ENCODE data around the gene KIF4A.

The KIF4A gene

DNA sequence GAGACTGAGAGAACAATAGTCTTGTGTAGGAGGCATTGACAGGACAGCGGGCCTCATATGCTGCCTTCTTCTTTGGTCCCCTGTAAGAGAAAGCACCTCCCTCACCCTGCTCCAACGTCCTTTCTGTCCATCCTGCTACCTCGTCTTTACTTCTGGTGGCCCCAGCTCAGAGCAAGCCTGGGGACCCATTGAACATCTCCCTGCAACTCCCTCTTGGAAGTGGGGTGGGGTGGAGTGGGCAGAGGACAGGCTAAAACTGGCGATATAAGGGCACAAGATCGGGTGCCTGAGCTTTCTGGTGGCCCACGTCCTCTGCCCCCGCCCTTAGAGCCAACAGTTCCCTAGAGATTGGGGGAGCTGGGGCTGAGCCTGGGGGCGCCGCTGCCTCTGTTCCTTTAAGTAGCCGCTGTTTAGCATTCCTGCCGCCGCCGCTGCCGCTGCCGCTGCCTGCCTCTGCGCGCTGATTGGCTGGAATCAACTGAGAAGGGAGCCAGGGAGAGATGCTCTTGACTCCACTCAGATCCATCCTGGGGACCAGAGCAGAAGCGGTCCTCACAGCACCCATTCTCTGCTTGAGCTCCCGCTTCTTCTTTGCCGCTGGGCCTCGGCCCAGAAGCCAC, 154.5 kb downstream of the KIF4A start, which contains the start of gene DLG3:
DLG3 (plus strand) TSS at position 510 of the 620 bp plus-strand sequence. CDS start 367 bp downstream, outside the sequence.
- DNase-seq (ENCODE audit: low read depth), result no peak

DNA sequence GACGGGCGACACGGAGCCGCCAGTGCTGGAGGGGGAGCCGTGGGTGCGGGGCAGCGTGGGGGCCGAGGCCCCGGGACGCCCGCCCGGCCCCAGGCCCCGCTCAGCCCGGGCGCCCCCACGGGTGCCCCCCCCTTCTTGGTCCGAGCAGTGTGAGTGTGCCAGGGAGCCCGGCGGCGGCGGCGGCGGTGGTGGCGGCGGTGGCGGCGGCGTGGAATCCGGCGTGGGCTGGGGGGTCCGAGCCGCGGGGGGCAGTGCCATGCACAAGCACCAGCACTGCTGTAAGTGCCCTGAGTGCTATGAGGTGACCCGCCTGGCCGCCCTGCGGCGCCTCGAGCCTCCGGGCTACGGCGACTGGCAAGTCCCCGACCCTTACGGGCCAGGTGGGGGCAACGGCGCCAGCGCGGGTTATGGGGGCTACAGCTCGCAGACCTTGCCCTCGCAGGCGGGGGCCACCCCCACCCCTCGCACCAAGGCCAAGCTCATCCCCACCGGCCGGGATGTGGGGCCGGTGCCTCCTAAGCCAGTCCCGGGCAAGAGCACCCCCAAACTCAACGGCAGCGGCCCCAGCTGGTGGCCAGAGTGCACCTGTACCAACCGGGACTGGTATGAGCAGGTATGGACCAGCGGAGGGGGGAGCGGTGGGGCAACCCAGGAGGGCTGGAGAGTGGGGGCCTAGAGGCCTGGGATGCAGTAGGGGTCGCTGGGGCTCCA, 155.2 kb downstream of the KIF4A start:
- no peak for DNase-seq (ENCODE audit: low read depth)

DNA sequence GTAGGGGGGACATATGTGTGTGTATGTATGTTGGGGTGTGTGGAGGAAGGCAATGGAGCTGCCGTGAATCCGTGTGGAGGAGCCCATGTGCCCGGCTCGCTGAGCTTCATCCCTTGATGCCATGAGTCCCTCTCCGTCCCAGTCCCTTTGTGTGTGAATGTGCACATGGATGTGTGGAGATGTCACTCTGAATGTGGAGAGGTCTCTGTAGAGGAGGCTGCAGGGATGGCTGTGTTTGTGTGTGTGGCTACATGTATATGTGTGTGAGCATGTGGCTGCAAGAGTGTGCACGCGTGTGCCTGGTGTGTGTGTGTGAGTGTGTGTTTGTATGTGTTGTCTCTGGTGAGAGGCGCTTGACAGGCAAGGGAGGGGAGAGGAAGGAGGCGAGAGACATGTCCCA, 156.0 kb downstream of the KIF4A start:
- DNase-seq (ENCODE audit: low read depth), result no peak

DNA sequence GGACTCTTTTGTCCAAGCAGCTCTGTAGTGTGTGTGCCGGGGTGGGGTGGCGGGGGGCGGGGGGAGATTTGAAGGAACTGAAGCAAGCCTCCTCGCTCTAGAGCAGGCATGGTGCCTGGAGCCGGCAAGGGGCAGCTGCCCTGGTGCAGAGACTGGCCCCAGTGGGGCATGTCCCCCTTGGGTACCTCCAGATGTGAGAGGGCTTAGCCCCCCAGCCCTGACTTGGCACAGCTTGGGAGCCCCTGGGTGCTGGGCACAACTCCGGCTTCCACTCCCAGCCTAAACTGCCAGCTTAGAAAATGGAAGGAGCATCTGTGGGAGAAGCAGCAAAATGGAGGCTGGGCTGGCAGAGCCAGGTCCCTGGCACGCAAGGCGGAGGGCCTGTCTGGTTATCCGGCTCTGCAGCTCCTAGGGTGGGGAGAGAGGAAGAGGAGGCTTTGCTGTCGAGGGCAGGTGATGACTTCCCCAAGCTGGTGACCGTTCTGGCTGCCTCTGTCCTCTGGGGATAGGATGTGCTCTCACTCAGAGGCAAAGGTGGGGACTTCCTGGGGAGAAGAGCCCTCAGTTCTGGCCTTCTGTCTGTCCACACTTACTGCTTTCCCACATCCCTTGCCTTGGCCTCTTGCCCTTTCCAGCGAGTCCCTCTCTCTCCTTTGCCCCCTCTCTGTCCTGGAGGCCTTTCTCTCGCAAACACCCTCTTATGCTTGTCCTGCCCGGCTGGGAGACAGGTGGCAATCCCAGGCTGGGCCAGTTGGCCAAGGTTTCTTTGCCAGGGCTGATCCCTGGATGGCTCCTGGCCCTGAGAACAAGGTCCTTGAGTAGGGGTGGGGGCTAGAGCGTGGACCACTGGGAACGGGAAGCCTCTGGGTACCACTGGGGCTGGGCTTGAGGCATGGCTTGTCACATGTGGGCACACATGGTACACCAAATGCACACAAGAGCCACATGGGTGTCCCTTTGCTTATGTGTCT, 156.8 kb downstream of the KIF4A start:
- no peak for DNase-seq (ENCODE audit: low read depth)

DNA sequence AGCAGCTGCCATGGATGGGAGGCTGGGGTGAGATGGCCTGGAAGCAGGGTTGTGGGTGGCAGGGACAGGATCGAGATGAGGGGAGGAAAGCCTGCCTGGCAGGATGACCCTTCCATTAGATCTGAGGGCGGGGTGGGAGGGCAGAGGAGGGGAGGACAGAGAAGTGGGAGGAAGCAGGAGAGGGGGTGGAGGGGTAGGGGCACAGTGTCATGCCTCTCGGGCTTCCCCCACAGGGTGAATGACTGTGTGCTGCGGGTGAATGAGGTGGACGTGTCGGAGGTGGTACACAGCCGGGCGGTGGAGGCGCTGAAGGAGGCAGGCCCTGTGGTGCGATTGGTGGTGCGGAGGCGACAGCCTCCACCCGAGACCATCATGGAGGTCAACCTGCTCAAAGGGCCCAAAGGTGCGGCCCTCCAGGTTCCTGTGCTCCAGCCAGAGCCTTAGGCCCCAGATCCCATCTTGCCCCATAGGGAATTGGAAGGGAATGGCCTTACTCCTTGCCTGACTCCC, 159.6 kb downstream of the KIF4A start:
- DNase-seq (ENCODE audit: low read depth), result no peak

DNA sequence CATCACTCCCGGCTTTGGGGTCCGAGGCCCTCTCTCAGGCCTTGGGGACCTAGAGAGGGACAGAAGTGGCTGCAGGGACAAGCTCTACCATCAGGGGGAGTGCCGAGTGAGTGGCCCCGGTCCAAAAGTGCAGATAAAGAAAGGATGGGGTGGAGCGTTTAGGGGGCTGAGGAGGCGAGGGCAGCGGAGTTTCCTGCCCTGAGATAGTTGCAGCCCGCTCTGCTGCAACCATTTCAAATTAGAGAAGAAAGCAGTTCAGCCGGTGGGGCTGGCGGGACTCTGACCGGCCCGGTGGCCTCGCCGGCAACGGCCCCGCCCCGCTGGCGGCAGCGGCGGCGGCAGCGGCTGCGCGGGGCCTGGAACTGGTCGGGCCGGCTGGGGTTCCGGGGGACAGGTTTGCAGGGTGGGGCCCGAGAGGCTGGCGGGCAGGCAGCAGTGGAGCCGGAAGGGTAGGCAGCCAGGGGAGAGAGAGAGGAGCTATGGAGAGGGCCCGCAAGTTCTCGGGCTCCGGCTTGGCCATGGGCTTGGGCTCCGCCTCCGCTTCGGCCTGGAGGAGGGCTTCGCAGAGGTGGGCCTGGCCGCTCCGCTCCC, 162.3 kb downstream of the KIF4A start:
- no peak for DNase-seq (ENCODE audit: low read depth)

DNA sequence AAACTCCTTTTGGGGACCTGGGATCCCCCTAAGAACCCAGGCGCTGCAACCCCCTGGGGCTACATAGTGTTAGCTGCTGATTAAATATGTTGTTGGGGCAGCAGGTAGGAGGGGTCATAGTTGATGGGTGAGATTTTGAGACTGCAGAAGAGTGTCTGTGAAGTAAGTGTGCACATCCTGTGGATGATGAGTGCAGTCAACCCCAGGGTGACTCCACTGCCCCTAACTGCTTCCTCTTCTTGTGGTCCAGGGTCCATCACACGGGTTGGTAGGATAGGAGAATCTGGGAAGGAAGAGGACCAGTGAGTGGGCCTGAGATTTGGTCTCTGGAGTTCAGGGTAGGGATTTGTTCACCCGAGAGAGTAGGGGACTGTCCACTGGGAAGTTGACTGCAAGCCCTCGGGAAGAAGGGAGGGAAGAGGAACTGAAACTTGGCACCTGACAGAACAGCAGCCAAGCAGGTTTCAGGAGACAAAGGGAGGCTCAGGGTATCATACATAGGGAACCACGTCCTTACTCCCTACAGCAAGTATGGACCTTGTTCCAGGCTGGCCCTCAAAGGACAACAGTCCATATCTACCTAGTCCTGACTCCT, 163.2 kb downstream of the KIF4A start:
- DNase-seq (ENCODE audit: low read depth), result no peak

DNA sequence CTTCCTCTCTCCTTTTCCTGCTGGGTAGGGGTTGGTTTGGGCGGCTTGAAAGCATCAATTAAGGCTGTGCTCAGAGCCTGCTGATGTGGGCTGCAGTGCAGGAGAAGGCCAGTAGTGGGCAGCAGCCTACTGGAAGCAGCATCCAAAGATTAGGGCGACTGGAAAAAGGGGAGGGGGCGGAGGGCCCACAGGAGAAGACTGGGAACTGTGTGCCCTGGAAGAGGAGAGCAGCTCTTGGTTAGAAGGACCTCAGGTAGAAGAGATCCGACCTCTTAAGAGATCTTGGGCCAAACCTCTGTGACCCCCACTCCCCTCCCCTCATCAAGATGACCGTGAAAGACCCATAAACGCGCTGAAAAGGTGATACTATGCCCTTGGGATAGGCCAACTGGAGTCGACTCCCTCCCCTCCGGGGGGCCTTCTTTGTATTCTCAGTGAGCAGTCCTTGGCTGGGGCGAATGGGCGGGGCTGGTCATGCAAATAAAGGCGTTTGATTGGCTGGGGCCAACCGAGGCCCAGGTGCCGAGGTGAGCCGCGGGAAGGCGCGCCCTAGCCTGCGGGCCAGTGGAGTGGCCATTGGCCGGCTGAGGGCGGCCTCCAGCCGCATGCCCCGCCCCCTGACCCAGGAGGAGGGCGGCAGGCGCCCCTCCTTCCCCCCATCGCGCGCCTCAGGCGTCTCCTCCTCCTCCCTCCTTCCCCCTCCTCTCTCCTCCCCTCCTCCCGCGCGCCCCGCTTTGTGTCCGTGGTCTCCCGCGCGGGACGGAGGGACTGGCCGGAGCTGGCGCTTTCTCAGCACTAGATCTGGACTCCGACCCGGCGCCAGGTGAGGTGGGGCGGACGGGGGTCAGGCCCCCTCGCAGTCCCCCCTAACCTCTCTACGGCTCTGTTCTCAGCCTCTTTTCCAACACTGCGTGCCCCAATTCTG, 164.8 kb downstream of the KIF4A start:
- DNase-seq (ENCODE audit: low read depth), result peak; percentile 47

DNA sequence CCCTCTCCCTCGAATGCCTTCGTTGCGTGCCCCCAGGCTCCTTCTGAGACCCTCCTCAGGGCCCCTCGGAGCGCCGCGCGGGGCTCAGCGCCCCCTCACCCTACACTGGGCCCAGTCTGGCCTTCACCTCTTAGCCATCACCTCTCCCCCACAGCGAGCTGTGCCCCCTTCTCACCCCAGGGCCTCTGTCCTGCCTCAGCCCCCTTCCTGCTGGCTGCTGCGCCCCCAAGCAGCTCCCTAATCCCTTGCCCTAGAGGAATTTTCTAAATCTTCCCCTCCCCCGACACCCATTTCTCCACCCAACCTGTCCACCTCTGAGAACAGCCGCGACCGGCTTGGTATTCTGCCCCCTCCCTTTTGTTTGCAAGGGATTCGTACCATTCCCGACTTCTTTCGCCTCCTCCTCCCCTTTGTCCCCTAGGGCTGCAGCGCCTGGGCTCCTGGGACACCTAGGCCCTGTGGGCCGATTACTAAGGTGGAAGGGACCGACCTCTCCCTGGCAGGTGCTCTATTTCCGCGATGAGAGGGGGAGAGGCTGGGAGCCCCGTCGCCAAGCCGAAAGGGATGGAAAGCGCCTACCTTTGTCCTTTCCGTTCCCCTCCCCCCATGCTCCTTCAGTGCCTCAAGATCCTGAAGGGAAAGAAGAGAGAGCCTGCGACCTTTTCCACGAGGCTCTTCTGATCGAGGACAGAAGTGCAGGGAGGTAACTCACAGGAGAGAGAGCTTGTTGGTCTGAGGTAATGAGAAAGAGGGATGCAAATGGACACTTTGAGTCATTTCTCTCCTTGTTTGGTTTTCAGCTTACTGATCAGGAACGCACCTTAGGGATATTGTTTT, 165.7 kb downstream of the KIF4A start:
- DNase-seq (ENCODE audit: low read depth), result no peak

DNA sequence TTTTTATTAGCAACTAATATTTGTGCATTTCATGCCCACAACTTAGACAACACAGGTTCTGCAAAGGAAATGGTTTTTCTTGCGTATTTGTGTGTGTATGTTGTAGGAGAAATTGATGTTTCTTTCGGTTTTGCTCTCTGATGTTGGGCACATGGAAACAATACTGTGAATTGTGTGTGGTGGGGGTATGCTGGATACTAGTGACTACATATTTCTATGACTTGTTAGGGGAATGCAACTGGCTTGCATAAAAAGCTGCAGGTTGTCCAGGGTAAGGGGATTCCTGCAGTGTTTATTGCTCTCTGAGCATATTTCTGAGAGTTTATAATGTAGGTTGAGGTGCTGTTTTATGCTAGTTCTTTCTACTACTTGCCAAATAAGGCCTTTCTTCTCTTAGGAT, 166.4 kb downstream of the KIF4A start:
- DNase-seq (ENCODE audit: low read depth), result no peak

DNA sequence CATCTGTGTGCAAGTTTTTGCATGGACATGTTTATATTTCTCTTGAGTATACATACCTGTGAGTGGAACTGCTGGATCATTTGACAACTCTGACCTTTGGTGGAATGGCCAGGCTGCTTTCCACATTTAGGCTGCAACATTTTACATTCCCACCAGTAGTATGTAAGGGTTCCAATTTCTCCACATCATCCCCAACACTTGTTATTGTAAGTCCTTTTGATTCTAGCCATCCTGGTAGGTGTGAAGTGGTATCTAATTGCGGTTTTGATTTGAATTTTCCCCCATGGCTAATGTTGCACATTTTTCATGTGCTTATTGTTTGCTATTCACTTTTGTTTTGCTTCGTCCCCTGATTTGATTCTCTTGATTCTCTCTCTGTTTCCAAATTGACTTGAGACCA, 171.1 kb downstream of the KIF4A start:
- no peak for DNase-seq (ENCODE audit: low read depth)

DNA sequence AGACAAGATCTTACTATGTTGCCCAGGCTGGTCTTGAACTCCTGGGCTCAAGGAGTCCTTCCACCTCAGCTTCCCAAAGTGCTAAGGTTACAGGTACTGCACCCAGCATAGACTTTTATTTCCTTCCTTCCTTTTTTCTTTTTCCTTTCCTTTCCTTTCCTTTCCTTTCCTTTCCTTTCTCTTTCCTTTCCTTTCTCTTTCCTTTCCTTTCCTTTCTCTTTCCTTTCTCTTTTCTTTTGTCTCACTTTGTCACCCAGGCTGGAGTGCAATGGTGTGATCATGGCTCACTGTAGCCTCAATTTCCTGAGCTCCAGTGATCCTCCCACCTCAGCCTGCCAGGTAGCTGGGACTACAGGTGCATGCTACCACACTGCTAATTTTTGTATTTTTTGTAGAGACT, 174.1 kb downstream of the KIF4A start:
- DNase-seq (ENCODE audit: low read depth), result no peak

DNA sequence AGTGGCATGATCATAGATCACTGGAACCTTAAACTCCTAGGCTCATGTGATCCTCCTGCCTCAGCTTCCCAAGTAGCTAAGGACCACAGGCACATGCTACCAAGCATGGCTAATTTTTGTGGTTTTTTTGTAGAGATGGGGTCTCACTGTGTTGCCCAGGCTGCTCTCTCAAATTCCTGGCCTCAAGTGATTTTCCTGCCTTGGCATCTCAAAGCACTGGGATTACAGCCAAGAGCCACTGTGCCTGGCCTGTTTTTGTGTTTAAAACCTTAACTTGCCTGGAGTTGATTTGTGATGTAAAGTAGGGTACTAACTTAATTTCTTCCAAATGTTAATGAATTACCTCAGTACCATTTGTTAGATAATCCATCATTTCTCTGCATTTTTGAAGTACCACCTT, 177.1 kb downstream of the KIF4A start:
- DNase-seq (ENCODE audit: low read depth), result no peak

DNA sequence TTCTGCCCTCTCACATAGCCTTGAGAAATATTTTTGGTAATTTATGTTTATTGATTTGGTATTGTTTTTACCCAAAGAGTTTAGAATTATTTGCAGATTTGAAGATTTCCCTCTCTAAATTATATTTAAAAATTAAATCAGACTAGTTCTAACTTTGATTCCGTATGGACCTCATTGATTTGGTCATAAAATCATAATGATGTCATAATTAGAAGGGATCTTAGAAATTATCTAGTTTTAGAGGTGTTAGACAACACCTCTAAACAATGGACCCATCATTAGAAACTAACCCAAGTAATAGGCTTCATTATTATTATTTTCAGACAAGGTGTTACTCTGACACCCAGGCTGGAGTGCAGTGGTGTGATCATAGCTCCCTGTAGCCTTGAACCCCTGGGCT, 178.8 kb downstream of the KIF4A start:
- no peak for DNase-seq (ENCODE audit: low read depth)

All from fibroblast of the conjunctiva (primary cell).